GM12873 (cell line): Measurements from ENCODE around the gene ST6GALNAC2.

Experiments used
- CTCF ChIP-seq: IDR thresholded peaks from 2 replicates; pipeline ENCODE4 v1.5.1; 2012; ENCODE audit warnings: low read depth, mild to moderate bottlenecking, moderate library complexity, low read length, control low read depth; ENCODE audit not compliant: insufficient read depth; ENCODE audit errors: missing control alignments

ST6GALNAC2 gene

DNA sequence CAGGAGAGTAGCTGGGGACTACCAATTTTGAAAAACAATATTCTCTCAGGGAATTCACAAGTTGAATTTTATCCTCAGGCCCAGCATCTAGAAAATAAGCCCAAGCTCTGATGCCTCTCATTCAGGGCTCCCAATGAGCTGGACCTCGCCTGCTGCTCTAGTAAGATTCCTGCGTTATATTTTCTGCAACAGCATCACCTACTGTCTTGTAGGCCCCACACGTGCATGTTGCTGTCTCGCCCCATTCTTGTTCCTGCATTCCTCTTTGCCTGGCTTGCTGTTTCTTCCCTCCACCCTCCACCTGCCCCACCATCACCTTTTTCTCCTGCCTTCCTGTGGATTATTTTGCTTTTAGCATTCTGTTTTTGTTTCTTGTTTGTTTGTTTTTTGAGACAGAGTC, 8.3 kb upstream of the ST6GALNAC2 start:
- TF ChIP-seq CTCF: no peak

DNA sequence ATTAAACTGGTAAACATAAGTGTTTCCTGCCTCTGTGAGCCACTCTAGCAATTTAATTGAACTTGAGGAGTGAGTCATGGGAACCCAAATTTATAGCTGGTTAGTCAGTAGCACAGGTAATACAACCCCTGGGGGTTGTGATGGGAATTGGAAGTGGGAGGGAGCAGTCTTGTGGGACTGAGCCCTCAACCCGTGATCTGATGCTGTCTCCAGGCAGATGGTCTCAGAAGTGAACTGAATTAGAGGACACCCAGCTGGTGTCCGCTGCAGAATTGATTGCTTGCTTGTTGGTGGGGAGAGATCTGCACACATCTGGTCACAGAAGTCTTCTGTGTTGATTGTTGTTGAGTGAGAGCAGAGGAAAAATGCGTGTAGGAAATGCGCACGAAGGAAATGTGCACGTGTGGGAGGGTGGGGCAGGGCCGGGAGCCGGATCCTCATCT, 7.7 kb upstream of the ST6GALNAC2 start:
- no peak for TF ChIP-seq CTCF

- TF ChIP-seq CTCF: no peak
These were observed 2.5 kb upstream of the ST6GALNAC2 start for GRCh38 chr17:76588182-76588581.

- no peak for TF ChIP-seq CTCF
These were observed 1.3 kb upstream of the ST6GALNAC2 start for GRCh38 chr17:76586741-76587487.

GRCh38 chr17:76585033-76585648, 519 bp downstream of the ST6GALNAC2 start:
- TF ChIP-seq CTCF: no peak

GRCh38 chr17:76584427-76585032, 1.1 kb downstream of the ST6GALNAC2 start:
- TF ChIP-seq CTCF: no peak

- no peak for TF ChIP-seq CTCF
These were observed 3.0 kb downstream of the ST6GALNAC2 start for GRCh38 chr17:76582660-76583059.
